HG03066 (cell line): Measurements from ENCODE around the gene IRX3.

Source experiments
- ATAC-seq: cut with Tn5 transposase; IDR thresholded peaks from one replicate; pipeline ENCODE4 v1.9.1; 2021; ENCODE audit warnings: low read depth; ENCODE audit not compliant: unreplicated experiment

Gene IRX3

GRCh38 chr16:54291656-54292487 lies 5.3 kb upstream of the IRX3 start:
- ATAC-seq: no peak

- ATAC-seq: no peak
Measured at GRCh38 chr16:54290833-54291655, 4.5 kb upstream of the IRX3 start.

- no peak for ATAC-seq
Measured at GRCh38 chr16:54289945-54290832, 3.6 kb upstream of the IRX3 start.

GRCh38 chr16:54289242-54289944 lies 2.8 kb upstream of the IRX3 start:
- no peak for ATAC-seq

- ATAC-seq: no peak
Measured at GRCh38 chr16:54288835-54289241, 2.3 kb upstream of the IRX3 start.

- no peak for ATAC-seq
Measured at GRCh38 chr16:54288030-54288834, 1.6 kb upstream of the IRX3 start.

- ATAC-seq: no peak
Measured at GRCh38 chr16:54287131-54288029, 793 bp upstream of the IRX3 start.

- no peak for ATAC-seq
Measured at GRCh38 chr16:54286090-54286365, 559 bp downstream of the IRX3 start.

GRCh38 chr16:54285414-54286089 lies 1.0 kb downstream of the IRX3 start:
- no peak for ATAC-seq

- no peak for ATAC-seq
Measured at GRCh38 chr16:54284931-54285413, 1.6 kb downstream of the IRX3 start.

- no peak for ATAC-seq
Measured at GRCh38 chr16:54284319-54284930, 2.2 kb downstream of the IRX3 start.

GRCh38 chr16:54283725-54284318 lies 2.8 kb downstream of the IRX3 start:
- no peak for ATAC-seq

- ATAC-seq: no peak
Measured at GRCh38 chr16:54282928-54283724, 3.5 kb downstream of the IRX3 start.

- ATAC-seq: no peak
Measured at GRCh38 chr16:54282202-54282927, 4.2 kb downstream of the IRX3 start.

GRCh38 chr16:54281535-54282201 lies 4.9 kb downstream of the IRX3 start:
- ATAC-seq: no peak
